AG04450 (cell line): ENCODE results near the gene PCLO. TPM values are rescaled to one million over a fixed set of nuclear protein-coding genes. Genes with fewer than 3 reads are reported as not detected.

Experiments
- CTCF ChIA-PET: fragments of 300-600, 350-600 bp; formaldehyde crosslinking; extraction: SDS; loops from one replicate; lab custom pipeline; 2022; ENCODE audit warnings: antibody characterized with exemption, inconsistent platforms; lab: Charles Lee
- POLR2A ChIA-PET: fragments of 350-600 bp; formaldehyde crosslinking; extraction: SDS; loops from one replicate; lab custom pipeline; 2021; ENCODE audit warnings: antibody characterized with exemption, inconsistent platforms; lab: Yijun Ruan, JAX
- DNase-seq: peaks from one replicate; pipeline ENCODE4 v3.0.0-alpha.2; 2011; ENCODE audit warnings: low read depth, low spot score
- H3K27ac ChIP-seq: one replicate; pipeline ENCODE4 v1.5.1; 2012; ENCODE audit warnings: low read depth, low read length, control low read depth
- H3K27me3 ChIP-seq: one replicate; pipeline ENCODE4 v1.6.0; 2012; ENCODE audit warnings: low read length; ENCODE audit not compliant: control insufficient read depth, insufficient read depth
- H3K4me3 ChIP-seq: 2 replicates; pipeline ENCODE4 v1.5.1; 2011; ENCODE audit warnings: mild to moderate bottlenecking, low read depth, low read length, control low read depth
- H3K9me3 ChIP-seq: 2 replicates; pipeline ENCODE4 v1.5.1; 2012; ENCODE audit warnings: low read length; ENCODE audit not compliant: control insufficient read depth, insufficient read depth
- CTCF ChIP-seq: IDR thresholded peaks from 2 replicates; pipeline ENCODE4 v1.5.1; 2011; ENCODE audit warnings: low read depth, low read length, control low read depth, inconsistent platforms
- polyA plus RNA-seq: library from polyadenylated mRNA; depleted of rRNA; stranded (reverse); fragments of >200 nt; gene quantifications from 2 replicates; pipeline ENCODE4 v1.2.3, GENCODE V29; 2011

PCLO gene
- polyA plus RNA-seq, 1 experiment = 0.01 TPM

GRCh38 chr7:82865856-82866255 is 296.8 kb downstream of the PCLO start:
- H3K9me3 ChIP-seq = no peaks in the 10 kb centered on the region
- no peak overlapping the region for H3K27ac ChIP-seq
- ChIA-PET CTCF (no interaction called here), POLR2A (no interaction called here)
- no peak for TF ChIP-seq CTCF
- DNase-seq = no peak
- H3K27me3 ChIP-seq = no peaks in the 10 kb centered on the region
- H3K4me3 ChIP-seq = no peak overlapping the region

GRCh38 chr7:82859106-82859850 is 303.4 kb downstream of the PCLO start:
- ChIA-PET CTCF (interaction anchor here (2.2 kb wide), 1 partner anchor 49 kb away, joined by 9 read pairs; no protein-coding TSS in a partner anchor), POLR2A (no interaction called here)
- no peaks in the 10 kb centered on the region for H3K9me3 ChIP-seq
- no peak overlapping the region for H3K27ac ChIP-seq
- no peak for TF ChIP-seq CTCF
- DNase-seq = no peak
- H3K4me3 ChIP-seq = no peak overlapping the region
- H3K27me3 ChIP-seq = no peaks in the 10 kb centered on the region

- CTCF ChIA-PET = no interaction called here
- no peak for DNase-seq
- POLR2A ChIA-PET = no interaction called here
- H3K4me3 ChIP-seq = no peak overlapping the region
- no peak overlapping the region for H3K27ac ChIP-seq
- H3K9me3 ChIP-seq = no peaks in the 10 kb centered on the region
- TF ChIP-seq CTCF = no peak
- no peaks in the 10 kb centered on the region for H3K27me3 ChIP-seq
These were observed 311.6 kb downstream of the PCLO start for GRCh38 chr7:82851121-82851520.

GRCh38 chr7:82841828-82842227 is 320.9 kb downstream of the PCLO start:
- no peaks in the 10 kb centered on the region for H3K9me3 ChIP-seq
- POLR2A ChIA-PET = no interaction called here
- TF ChIP-seq CTCF = no peak
- no peak overlapping the region for H3K4me3 ChIP-seq
- H3K27ac ChIP-seq = no peak overlapping the region
- DNase-seq = no peak
- CTCF ChIA-PET = no interaction called here
- H3K27me3 ChIP-seq = no peaks in the 10 kb centered on the region

GRCh38 chr7:82840061-82840460 is 322.6 kb downstream of the PCLO start:
- no peak for TF ChIP-seq CTCF
- CTCF ChIA-PET = no interaction called here
- no peak overlapping the region for H3K27ac ChIP-seq
- no peak overlapping the region for H3K4me3 ChIP-seq
- H3K27me3 ChIP-seq = no peaks in the 10 kb centered on the region
- DNase-seq = no peak
- POLR2A ChIA-PET = no interaction called here
- no peaks in the 10 kb centered on the region for H3K9me3 ChIP-seq
